Measurements from ENCODE around the gene PLXNA4.

The PLXNA4 gene

DNA sequence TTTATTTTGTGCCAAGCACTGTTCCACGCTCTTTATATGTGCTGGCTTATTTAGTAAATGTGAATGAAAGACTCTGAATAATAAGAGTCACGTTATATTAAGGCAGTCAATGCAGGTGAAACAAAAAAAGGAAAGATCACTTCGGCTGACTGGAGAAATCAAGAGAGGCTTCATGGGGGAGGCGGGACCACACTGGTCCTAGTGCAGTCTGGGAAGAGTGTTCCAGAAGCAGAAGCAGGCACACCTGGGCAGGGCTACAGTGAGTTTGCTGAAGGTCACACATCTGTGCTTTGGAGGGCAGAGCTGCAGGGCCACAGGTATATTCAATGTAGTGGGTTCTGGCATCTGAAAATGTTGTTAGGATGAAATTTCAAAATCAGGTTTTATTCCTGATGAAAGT, 176.9 kb downstream of the PLXNA4 start:
- Histone ChIP-seq H3K4me3 (ENCODE audit: low read length) (no peak overlapping the region), H3K9me3 (ENCODE audit: control insufficient read depth, insufficient read depth, low read length) (no peaks in the 10 kb centered on the region), H3F3A (ENCODE audit: control insufficient read depth, insufficient read depth) (no peaks in the 10 kb centered on the region), H3K4me1 (ENCODE audit: control insufficient read depth, low read length) (no peaks in the 10 kb centered on the region), H4K20me1 (ENCODE audit: control insufficient read depth, insufficient read depth, low read depth, low read length) (no peaks in the 10 kb centered on the region), H3K4me2 (ENCODE audit: low read length) (no peak overlapping the region), H3K27ac (ENCODE audit: low read depth, low read length) (no peak overlapping the region), H3K79me2 (ENCODE audit: control insufficient read depth, low read length) (no peaks in the 10 kb centered on the region), H3K36me3 (ENCODE audit: control insufficient read depth, low read length) (no peaks in the 10 kb centered on the region), H3K27me3 (ENCODE audit: control insufficient read depth, low read length) (no peaks in the 10 kb centered on the region), H3K9me2 (replicated peaks; ENCODE audit: control insufficient read depth, low read length) (no peaks in the 10 kb centered on the region)
- no peak for TF ChIP-seq CTCF (IDR thresholded peaks at IDR 0.05; ENCODE audit: low read depth, low read length, poor library complexity, severe bottlenecking)

DNA sequence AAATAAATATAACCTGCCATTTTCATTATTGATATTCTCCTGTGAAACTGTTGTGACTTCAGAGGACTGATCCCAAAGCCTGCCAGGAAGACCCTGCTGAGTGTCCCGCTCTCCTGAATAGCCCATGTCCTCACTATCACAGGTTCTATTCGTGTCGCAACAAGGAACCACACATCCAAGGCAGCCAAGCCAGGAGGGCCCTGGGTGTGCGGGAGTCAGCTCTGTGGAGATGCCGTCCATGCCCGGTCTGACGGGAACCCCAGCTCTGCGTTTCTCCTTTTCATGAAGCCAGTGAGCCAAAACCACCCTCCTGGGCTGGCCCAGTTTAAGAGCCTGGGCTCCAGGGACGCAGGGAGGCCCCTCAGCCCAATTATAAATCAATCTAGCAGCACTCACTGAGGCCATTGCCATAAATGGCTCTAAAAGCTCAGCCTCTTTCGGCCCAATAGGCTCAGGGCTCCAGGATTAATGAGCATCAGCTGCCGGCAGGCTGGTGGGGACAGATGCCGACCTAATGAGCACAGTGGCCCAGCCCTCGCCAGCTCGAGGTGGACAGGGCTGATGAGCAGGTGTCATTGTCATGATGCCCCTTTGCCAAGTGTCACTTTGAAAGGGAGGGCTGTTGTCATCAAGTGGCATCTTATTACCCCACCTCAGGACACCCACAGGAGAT, 177.9 kb downstream of the PLXNA4 start:
- no peaks in the 10 kb centered on the region for H3K9me2 ChIP-seq (replicated peaks; ENCODE audit: control insufficient read depth, low read length)
- H4K20me1 ChIP-seq (ENCODE audit: control insufficient read depth, insufficient read depth, low read depth, low read length) = no peaks in the 10 kb centered on the region
- H3F3A ChIP-seq (ENCODE audit: control insufficient read depth, insufficient read depth) = no peaks in the 10 kb centered on the region
- H3K9me3 ChIP-seq (ENCODE audit: control insufficient read depth, insufficient read depth, low read length) = no peaks in the 10 kb centered on the region
- H3K79me2 ChIP-seq (ENCODE audit: control insufficient read depth, low read length) = no peaks in the 10 kb centered on the region
- H3K36me3 ChIP-seq (ENCODE audit: control insufficient read depth, low read length) = no peaks in the 10 kb centered on the region
- TF ChIP-seq EZH2phosphoT487 (IDR thresholded peaks at IDR 0.05; ENCODE audit: borderline replicate concordance, low read length) (no peak), CTCF (IDR thresholded peaks at IDR 0.05; ENCODE audit: low read depth, low read length, poor library complexity, severe bottlenecking) (no peak)
- H3K27ac ChIP-seq (ENCODE audit: low read depth, low read length) = no peak overlapping the region
- no peaks in the 10 kb centered on the region for H3K4me1 ChIP-seq (ENCODE audit: control insufficient read depth, low read length)
- H3K4me3 ChIP-seq (ENCODE audit: low read length) = no peak overlapping the region
- no peaks in the 10 kb centered on the region for H3K27me3 ChIP-seq (ENCODE audit: control insufficient read depth, low read length)
- no peak overlapping the region for H3K4me2 ChIP-seq (ENCODE audit: low read length)

DNA sequence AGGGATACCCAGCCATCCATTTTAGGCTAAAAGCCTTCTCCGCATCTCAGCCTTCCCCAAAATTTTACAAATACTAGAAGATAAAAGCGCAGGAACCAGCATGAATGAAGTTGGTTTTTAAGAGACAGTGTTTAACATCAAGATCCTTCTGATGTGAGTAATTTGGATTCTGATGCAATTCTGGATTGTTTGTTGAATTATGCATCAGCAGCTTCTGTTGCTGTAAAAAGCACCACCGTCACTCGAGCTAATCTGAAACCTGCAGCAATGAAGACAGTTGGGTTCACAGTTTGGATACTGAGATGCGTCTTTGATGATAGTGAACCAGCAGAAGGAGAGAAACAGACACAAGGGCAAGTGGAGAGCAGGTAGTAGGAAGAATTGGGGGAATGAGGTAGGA, 179.2 kb downstream of the PLXNA4 start:
- Histone ChIP-seq H3K79me2 (ENCODE audit: control insufficient read depth, low read length) (no peaks in the 10 kb centered on the region), H3K9me3 (ENCODE audit: control insufficient read depth, insufficient read depth, low read length) (no peaks in the 10 kb centered on the region), H3K27ac (ENCODE audit: low read depth, low read length) (no peak overlapping the region), H3K9me2 (replicated peaks; ENCODE audit: control insufficient read depth, low read length) (no peaks in the 10 kb centered on the region), H3F3A (ENCODE audit: control insufficient read depth, insufficient read depth) (no peaks in the 10 kb centered on the region), H3K4me1 (ENCODE audit: control insufficient read depth, low read length) (no peaks in the 10 kb centered on the region), H3K4me3 (ENCODE audit: low read length) (no peak overlapping the region), H3K36me3 (ENCODE audit: control insufficient read depth, low read length) (no peaks in the 10 kb centered on the region), H4K20me1 (ENCODE audit: control insufficient read depth, insufficient read depth, low read depth, low read length) (no peaks in the 10 kb centered on the region), H3K4me2 (ENCODE audit: low read length) (no peak overlapping the region), H3K27me3 (ENCODE audit: control insufficient read depth, low read length) (no peaks in the 10 kb centered on the region)
- TF ChIP-seq CTCF (IDR thresholded peaks at IDR 0.05; ENCODE audit: low read depth, low read length, poor library complexity, severe bottlenecking) = no peak
- TF ChIP-seq EZH2phosphoT487 (IDR thresholded peaks at IDR 0.05; ENCODE audit: borderline replicate concordance, low read length) = no peak

Measured in DOHH2 (cell line).